ENCODE data around the gene NBAS. TPM values are rescaled to one million over a fixed set of nuclear protein-coding genes. Genes with fewer than 3 reads are reported as not detected.

The NBAS gene
- total RNA-seq, 1 experiment from 2014 or later: 32.5 TPM

GRCh38 chr2:15562354-15563031 lies 1.4 kb upstream of the NBAS start:
- Mint-ChIP-seq H3K9me3 (no peaks in the 10 kb centered on the region), H3K4me1 (peaks cover 13 to 20% of the 10 kb centered on the region in 2 experiments), H3K27ac (no peak overlapping the region), H3K36me3 (ENCODE audit: insufficient read depth in 1 of 3, low read depth in 3 of 3) (no peaks in the 10 kb centered on the region), H3K27me3 (ENCODE audit: low read depth) (peaks cover 3% of the 10 kb centered on the region; the same call in 1 of the 2 replicates), H3K4me3 (no peak overlapping the region)
- Histone ChIP-seq H3K4me1 (ENCODE audit: insufficient read depth, low read length) (0 out of 2 replicates have a peak, but pooled peaks cover 3% of the 10 kb centered on the region), H2AFZ (ENCODE audit: low read length) (no peak overlapping the region), H3K23ac (ENCODE audit: insufficient read length, low read depth, low read length) (no peak overlapping the region), H3K79me1 (ENCODE audit: insufficient read depth, low read depth, low read length, poor library complexity, severe bottlenecking) (peaks cover 6% of the 10 kb centered on the region), H2BK20ac (ENCODE audit: low read depth, low read length, poor library complexity, severe bottlenecking) (no peak overlapping the region), H2BK5ac (ENCODE audit: insufficient read length, low read length) (no peak overlapping the region), H4K8ac (replicated peaks; ENCODE audit: insufficient read length, low read depth, low read length) (no peak overlapping the region), H3K56ac (ENCODE audit: insufficient read length, low read depth, low read length) (no peak overlapping the region), H3K27me3 (ENCODE audit: insufficient read depth, low read length) (no peaks in the 10 kb centered on the region), H4K20me1 (ENCODE audit: control insufficient read depth, insufficient read depth, insufficient read length) (no peaks in the 10 kb centered on the region), H3K9ac (ENCODE audit: extremely low read depth, insufficient read length, low read length) (no peak overlapping the region), H3K9me3 (ENCODE audit: control insufficient read depth, low read depth, low read length) (no peaks in the 10 kb centered on the region), H2AK5ac (ENCODE audit: insufficient read length, low read length) (no peak overlapping the region), H4K5ac (ENCODE audit: insufficient read length, low read depth, low read length) (no peak overlapping the region), H4K91ac (ENCODE audit: insufficient read length, low read depth, low read length) (no peak overlapping the region), H3K4ac (ENCODE audit: low read depth, low read length) (no peak overlapping the region), H3K27ac (ENCODE audit: insufficient read length, low read depth, low read length) (no peak overlapping the region), H3K23me2 (ENCODE audit: insufficient read length, low read depth, low read length, poor library complexity, severe bottlenecking) (peaks cover 12% of the 10 kb centered on the region), H3K79me2 (ENCODE audit: insufficient read depth, low read length) (no peaks in the 10 kb centered on the region; the same call in 1 of the 2 replicates), H3T11ph (ENCODE audit: low read length) (no peak overlapping the region), H3K14ac (ENCODE audit: insufficient read depth, low read length) (no peak overlapping the region), H2BK15ac (ENCODE audit: low read depth, low read length) (no peak overlapping the region), H2BK120ac (ENCODE audit: low read depth, low read length, poor library complexity, severe bottlenecking) (no peak overlapping the region), H2BK12ac (ENCODE audit: insufficient read length, low read depth, low read length) (no peak overlapping the region), H3K4me2 (ENCODE audit: insufficient read depth, insufficient read length, low read length) (no peak overlapping the region), H3K18ac (ENCODE audit: insufficient read length, low read depth, low read length) (no peak overlapping the region)
- TF ChIP-seq, protein P1, sequence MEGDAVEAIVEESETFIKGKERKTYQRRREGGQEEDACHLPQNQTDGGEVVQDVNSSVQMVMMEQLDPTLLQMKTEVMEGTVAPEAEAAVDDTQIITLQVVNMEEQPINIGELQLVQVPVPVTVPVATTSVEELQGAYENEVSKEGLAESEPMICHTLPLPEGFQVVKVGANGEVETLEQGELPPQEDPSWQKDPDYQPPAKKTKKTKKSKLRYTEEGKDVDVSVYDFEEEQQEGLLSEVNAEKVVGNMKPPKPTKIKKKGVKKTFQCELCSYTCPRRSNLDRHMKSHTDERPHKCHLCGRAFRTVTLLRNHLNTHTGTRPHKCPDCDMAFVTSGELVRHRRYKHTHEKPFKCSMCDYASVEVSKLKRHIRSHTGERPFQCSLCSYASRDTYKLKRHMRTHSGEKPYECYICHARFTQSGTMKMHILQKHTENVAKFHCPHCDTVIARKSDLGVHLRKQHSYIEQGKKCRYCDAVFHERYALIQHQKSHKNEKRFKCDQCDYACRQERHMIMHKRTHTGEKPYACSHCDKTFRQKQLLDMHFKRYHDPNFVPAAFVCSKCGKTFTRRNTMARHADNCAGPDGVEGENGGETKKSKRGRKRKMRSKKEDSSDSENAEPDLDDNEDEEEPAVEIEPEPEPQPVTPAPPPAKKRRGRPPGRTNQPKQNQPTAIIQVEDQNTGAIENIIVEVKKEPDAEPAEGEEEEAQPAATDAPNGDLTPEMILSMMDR (conservative IDR thresholded peaks at IDR 0.05): no peak
- no peak for DNase-seq
- WGBS (ENCODE audit: extremely low coverage, insufficient read length, low lambda C conversion rate): no CpG with 5 or more reads among the region's 6 CpGs
